GM10266 (cell line): ENCODE results near the gene SH3PXD2A.

Source experiments
- DNase-seq: peaks from one replicate; pipeline ENCODE4 v3.0.0; 2012; ENCODE audit errors: extremely low spot score
- CTCF ChIP-seq: IDR thresholded peaks from 2 replicates; pipeline ENCODE4 v1.5.1; 2012; ENCODE audit warnings: mild to moderate bottlenecking, low read depth; ENCODE audit not compliant: control insufficient read depth, insufficient read depth; ENCODE audit errors: missing control alignments

The SH3PXD2A gene

GRCh38 chr10:103794996-103795395, 60.4 kb downstream of the SH3PXD2A start:
- no peak for TF ChIP-seq CTCF

GRCh38 chr10:103793920-103794883, 61.2 kb downstream of the SH3PXD2A start:
- no peak for TF ChIP-seq CTCF
- DNase-seq, result no peak

More at GRCh38 chr10:103794996-103795395, 60.4 kb downstream of the SH3PXD2A start:
- no peak for DNase-seq

- DNase-seq, result no peak
- no peak for TF ChIP-seq CTCF
These were observed 61.9 kb downstream of the SH3PXD2A start for GRCh38 chr10:103793429-103793828.

- DNase-seq, result no peak
- TF ChIP-seq CTCF, result no peak
These were observed 62.8 kb downstream of the SH3PXD2A start for GRCh38 chr10:103792547-103792946.

- TF ChIP-seq CTCF, result no peak
- DNase-seq, result no peak
These were observed 63.5 kb downstream of the SH3PXD2A start for GRCh38 chr10:103791858-103792257.

GRCh38 chr10:103791291-103791690, 64.1 kb downstream of the SH3PXD2A start:
- TF ChIP-seq CTCF, result no peak
- DNase-seq, result no peak

- no peak for TF ChIP-seq CTCF
- no peak for DNase-seq
These were observed 64.8 kb downstream of the SH3PXD2A start for GRCh38 chr10:103790580-103790979.
